Activated naive CD4-positive, alpha-beta T cell treated with anti-CD3 and anti-CD28 coated beads, Interleukin-2, amount 50 U/mL, for 72 hours (primary cell): ENCODE measurements around the gene GRK3. TPM values are rescaled to one million over a fixed set of nuclear protein-coding genes. Genes with fewer than 3 reads are reported as not detected.
A peak's percentile ranks its signal among the peaks of the same experiment; 100 is the strongest.
"Not testable (repeated sequence)": the region's sequence is repeated elsewhere in the genome, so short reads cannot be mapped to it uniquely, and the experiment has no call there.

Experiments used
- ATAC-seq, 2 donors: fragments of 150-1000 bp; cut with Tn5 transposase; 2 replicates each; pipeline ENCODE4 v1.10.0; 2021; ENCODE audit warnings: mild to moderate bottlenecking in 2 of 2, moderate library complexity in 2 of 2
- DNase-seq, 2 donors: peaks; one replicate each; pipeline ENCODE4 v3.0.0; 2021 to 2022; ENCODE audit warnings: low spot score in 2 of 2
- H3K27ac Mint-ChIP-seq, 2 donors: one replicate each; pipeline ENCODE4 v1.8.0; 2022; ENCODE audit warnings: mild to moderate bottlenecking in 2 of 2, mixed read lengths in 2 of 2
- H3K36me3 Mint-ChIP-seq, 2 donors: one replicate each; pipeline ENCODE4 v1.8.0; 2022; ENCODE audit warnings: mixed read lengths in 2 of 2
- H3K9me3 Mint-ChIP-seq, 2 donors: one replicate each; pipeline ENCODE4 v1.8.0; 2022; ENCODE audit warnings: mixed read lengths in 2 of 2
- total RNA-seq, 2 donors: library from RNA; stranded (reverse); gene quantifications; one replicate each; pipeline ENCODE4 v1.2.3, GENCODE V29; 2022

Gene GRK3
- total RNA-seq, 2 donors from 2014 or later = 13.6 to 31.6 TPM

GRCh38 chr22:25584993-25585392, 20.5 kb downstream of the GRK3 start:
- not testable (repeated sequence) for DNase-seq, ATAC-seq, H3K9me3 Mint-ChIP-seq, H3K36me3 Mint-ChIP-seq, H3K27ac Mint-ChIP-seq

- peaks cover 5 to 27% of the 10 kb centered on the region in 2 donors for H3K36me3 Mint-ChIP-seq
- DNase-seq, H3K9me3 Mint-ChIP-seq, H3K27ac Mint-ChIP-seq, ATAC-seq: not testable (repeated sequence)
Observed at GRCh38 chr22:25589664-25590063, 25.2 kb downstream of the GRK3 start.

- not testable (repeated sequence) for H3K9me3 Mint-ChIP-seq, ATAC-seq, DNase-seq, H3K27ac Mint-ChIP-seq
- H3K36me3 Mint-ChIP-seq = peaks cover 5 to 39% of the 10 kb centered on the region in 2 donors
Observed at GRCh38 chr22:25593323-25593722, 28.8 kb downstream of the GRK3 start.

GRCh38 chr22:25598609-25599008, 34.1 kb downstream of the GRK3 start:
- H3K27ac Mint-ChIP-seq = no peak overlapping the region
- no peaks in the 10 kb centered on the region for H3K9me3 Mint-ChIP-seq
- ATAC-seq = no peak
- no peak for DNase-seq
- peaks cover 5 to 23% of the 10 kb centered on the region in 2 donors for H3K36me3 Mint-ChIP-seq

- ATAC-seq = no peak
- peaks cover 0 to 7% of the 10 kb centered on the region in 2 donors for H3K36me3 Mint-ChIP-seq
Observed at GRCh38 chr22:25602445-25602844, 38.0 kb downstream of the GRK3 start.

GRCh38 chr22:25602916-25603315, 38.4 kb downstream of the GRK3 start:
- H3K36me3 Mint-ChIP-seq = peaks cover 0 to 2% of the 10 kb centered on the region in 2 donors

More at GRCh38 chr22:25602445-25602844, 38.0 kb downstream of the GRK3 start:
- no peak for DNase-seq
- no peak overlapping the region for H3K27ac Mint-ChIP-seq
- H3K9me3 Mint-ChIP-seq = no peaks in the 10 kb centered on the region

GRCh38 chr22:25605146-25605545, 40.7 kb downstream of the GRK3 start:
- not testable (repeated sequence) for DNase-seq, H3K27ac Mint-ChIP-seq, H3K9me3 Mint-ChIP-seq, ATAC-seq, H3K36me3 Mint-ChIP-seq

More at GRCh38 chr22:25602916-25603315, 38.4 kb downstream of the GRK3 start:
- Mint-ChIP-seq H3K9me3 (no peaks in the 10 kb centered on the region), H3K27ac (no peak overlapping the region)
- no peak for ATAC-seq
- no peak for DNase-seq

GRCh38 chr22:25605565-25605964, 41.1 kb downstream of the GRK3 start:
- H3K36me3 Mint-ChIP-seq, H3K27ac Mint-ChIP-seq, H3K9me3 Mint-ChIP-seq, ATAC-seq, DNase-seq: not testable (repeated sequence)

GRCh38 chr22:25611284-25611683, 46.8 kb downstream of the GRK3 start:
- not testable (repeated sequence) for H3K9me3 Mint-ChIP-seq, DNase-seq, H3K27ac Mint-ChIP-seq, ATAC-seq
- H3K36me3 Mint-ChIP-seq = peaks cover 0 to 11% of the 10 kb centered on the region in 2 donors

GRCh38 chr22:25613131-25613530, 48.7 kb downstream of the GRK3 start:
- not testable (repeated sequence) for H3K27ac Mint-ChIP-seq, DNase-seq, H3K9me3 Mint-ChIP-seq, ATAC-seq
- H3K36me3 Mint-ChIP-seq = peaks cover 0 to 12% of the 10 kb centered on the region in 2 donors

GRCh38 chr22:25613558-25613957, 49.1 kb downstream of the GRK3 start:
- not testable (repeated sequence) for ATAC-seq, H3K27ac Mint-ChIP-seq, DNase-seq, H3K9me3 Mint-ChIP-seq
- H3K36me3 Mint-ChIP-seq = peaks cover 0 to 12% of the 10 kb centered on the region in 2 donors

- H3K9me3 Mint-ChIP-seq, ATAC-seq, DNase-seq: not testable (repeated sequence)
- Mint-ChIP-seq H3K27ac (peak overlapping the region in 1 of 2 donors; percentile 55), H3K36me3 (peaks cover 0 to 12% of the 10 kb centered on the region in 2 donors)
Observed at GRCh38 chr22:25614791-25615190, 50.3 kb downstream of the GRK3 start.

GRCh38 chr22:25621986-25622385, 57.5 kb downstream of the GRK3 start:
- ATAC-seq = no peak

GRCh38 chr22:25623310-25623734, 58.8 kb downstream of the GRK3 start:
- peak in 1 of 2 donors; percentile 43 for DNase-seq
- Mint-ChIP-seq H3K27ac (peak overlapping the region in 1 of 2 donors; percentile 70), H3K9me3 (no peaks in the 10 kb centered on the region), H3K36me3 (peaks cover 0 to 15% of the 10 kb centered on the region in 2 donors)
- peak; percentile 88 for ATAC-seq

More at GRCh38 chr22:25621986-25622385, 57.5 kb downstream of the GRK3 start:
- Mint-ChIP-seq H3K27ac (peak overlapping the region; percentile 4), H3K36me3 (peaks cover 0 to 15% of the 10 kb centered on the region in 2 donors), H3K9me3 (no peaks in the 10 kb centered on the region)
- DNase-seq = no peak

- DNase-seq = no peak
- Mint-ChIP-seq H3K27ac (peak overlapping the region; percentile 0 to 94), H3K36me3 (peaks cover 0 to 15% of the 10 kb centered on the region in 2 donors), H3K9me3 (no peaks in the 10 kb centered on the region)
- ATAC-seq = no peak
Observed at GRCh38 chr22:25623851-25624250, 59.4 kb downstream of the GRK3 start.

GRCh38 chr22:25624476-25624875, 60.0 kb downstream of the GRK3 start:
- peaks cover 0 to 15% of the 10 kb centered on the region in 2 donors for H3K36me3 Mint-ChIP-seq
- ATAC-seq = peak; percentile 56 to 91
- DNase-seq = no peak
- peak overlapping the region; percentile 0 to 94 for H3K27ac Mint-ChIP-seq
- H3K9me3 Mint-ChIP-seq = no peaks in the 10 kb centered on the region

GRCh38 chr22:25625747-25626623, 61.5 kb downstream of the GRK3 start:
- DNase-seq, H3K9me3 Mint-ChIP-seq, ATAC-seq, H3K27ac Mint-ChIP-seq: not testable (repeated sequence)
- peaks cover 0 to 15% of the 10 kb centered on the region in 2 donors for H3K36me3 Mint-ChIP-seq
